Measurements from ENCODE around the gene BCL2. TPM values are rescaled to one million over a fixed set of nuclear protein-coding genes. Genes with fewer than 3 reads are reported as not detected.
"Not testable (repeated sequence)": the region's sequence is repeated elsewhere in the genome, so short reads cannot be mapped to it uniquely, and the experiment has no call there.

Gene BCL2
- total and polyA plus RNA-seq, 3 donors from 2014 or later, result 6.3 to 20.8 (median 16.0) TPM

DNA sequence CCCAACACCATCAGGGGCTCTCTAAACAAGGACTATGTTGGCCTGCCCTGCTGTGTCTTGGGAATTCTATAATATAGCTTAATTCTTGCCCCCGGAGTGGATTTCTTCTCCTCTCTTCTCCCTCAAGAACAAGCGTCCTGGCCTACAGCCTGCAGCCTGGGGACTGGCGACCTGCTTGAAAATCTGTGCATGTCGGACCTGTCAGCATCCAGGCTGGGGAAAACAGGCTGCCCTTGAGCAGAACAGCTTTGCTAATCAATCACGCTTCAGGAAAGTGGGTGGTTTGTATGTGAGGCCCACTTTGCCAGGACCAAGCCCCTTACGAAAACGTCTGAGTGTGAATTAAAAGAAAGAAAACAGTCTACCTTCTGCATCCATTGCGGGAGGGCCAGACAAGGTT is 116.7 kb downstream of the BCL2 start:
- 85 to 87% methylated on average over 8 of the region's 8 CpGs for WGBS, 2 donors

GRCh38 chr18:63201456-63201855 is 118.1 kb downstream of the BCL2 start:
- WGBS, 2 donors, result 85 to 93% methylated on average over 3 of the region's 3 CpGs
- H3K4me3 ChIP-seq; H3K9me3 ChIP-seq; H3K36me3 ChIP-seq (ENCODE audit: low read depth, missing control alignments); intact Hi-C loops (cut with DNase I; ENCODE audit: low total_unique reads); H3K27ac ChIP-seq; H3K4me1 ChIP-seq; H3K27me3 ChIP-seq; DNase-seq: not testable (repeated sequence)

More for the DNA sequence above, 116.7 kb downstream of the BCL2 start:
- Histone ChIP-seq H3K4me1 (no peaks in the 10 kb centered on the region), H3K27me3 (no peaks in the 10 kb centered on the region), H3K4me3 (no peak overlapping the region), H3K36me3 (ENCODE audit: low read depth, missing control alignments) (no peaks in the 10 kb centered on the region), H3K27ac (no peak overlapping the region), H3K9me3 (no peaks in the 10 kb centered on the region)
- no peak for DNase-seq
- TF ChIP-seq CTCF (IDR thresholded peaks at IDR 0.05), result no peak
- no peak for TF ChIP-seq POLR2A (IDR thresholded peaks at IDR 0.05)
- intact Hi-C loops (cut with DNase I; ENCODE audit: low total_unique reads), result no loop called here

DNA sequence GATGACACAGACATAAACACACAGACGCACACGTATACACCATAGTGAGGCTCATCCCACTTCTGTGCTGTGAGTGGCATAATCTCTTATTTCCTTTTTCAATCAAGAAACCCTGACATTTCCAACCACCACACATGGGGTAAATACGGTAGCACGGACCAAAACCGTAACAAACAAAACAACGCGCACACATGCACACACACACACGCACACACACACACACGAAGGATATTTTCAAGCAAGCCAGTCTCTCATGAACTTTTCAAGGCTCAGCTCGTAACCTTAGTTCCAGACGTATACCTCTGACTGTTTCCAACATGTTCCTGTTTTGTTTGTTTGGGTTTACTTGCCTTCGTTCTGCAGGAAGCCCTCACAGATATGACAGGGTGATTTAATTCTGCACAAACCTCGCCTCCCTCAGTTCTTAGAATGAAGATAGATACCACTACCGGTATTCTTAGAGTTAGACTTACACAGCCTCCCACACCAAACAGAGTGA is 119.8 kb downstream of the BCL2 start:
- DNase-seq, result no peak
- H3K9me3 ChIP-seq, result no peaks in the 10 kb centered on the region
- no peaks in the 10 kb centered on the region for H3K27me3 ChIP-seq
- no peaks in the 10 kb centered on the region for H3K4me1 ChIP-seq
- no peaks in the 10 kb centered on the region for H3K36me3 ChIP-seq (ENCODE audit: low read depth, missing control alignments)
- no peak overlapping the region for H3K27ac ChIP-seq
- TF ChIP-seq CTCF (IDR thresholded peaks at IDR 0.05) (no peak), POLR2A (IDR thresholded peaks at IDR 0.05) (no peak)
- H3K4me3 ChIP-seq, result no peak overlapping the region
- 26 to 34% methylated on average over 14 of the region's 14 CpGs for WGBS, 2 donors
- intact Hi-C loops (cut with DNase I; ENCODE audit: low total_unique reads), result no loop called here

- Histone ChIP-seq H3K36me3 (ENCODE audit: low read depth, missing control alignments) (no peaks in the 10 kb centered on the region), H3K4me1 (no peaks in the 10 kb centered on the region), H3K27ac (no peak overlapping the region), H3K27me3 (no peaks in the 10 kb centered on the region), H3K9me3 (no peaks in the 10 kb centered on the region), H3K4me3 (no peak overlapping the region)
- intact Hi-C loops (cut with DNase I; ENCODE audit: low total_unique reads), result no loop called here
- no peak for DNase-seq
- 89 to 95% methylated on average over 3 to 5 of the region's 5 CpGs for WGBS, 2 donors
- TF ChIP-seq POLR2A (IDR thresholded peaks at IDR 0.05) (no peak), CTCF (IDR thresholded peaks at IDR 0.05) (no peak)
Observed at GRCh38 chr18:63198868-63199742, 120.5 kb downstream of the BCL2 start.

DNA sequence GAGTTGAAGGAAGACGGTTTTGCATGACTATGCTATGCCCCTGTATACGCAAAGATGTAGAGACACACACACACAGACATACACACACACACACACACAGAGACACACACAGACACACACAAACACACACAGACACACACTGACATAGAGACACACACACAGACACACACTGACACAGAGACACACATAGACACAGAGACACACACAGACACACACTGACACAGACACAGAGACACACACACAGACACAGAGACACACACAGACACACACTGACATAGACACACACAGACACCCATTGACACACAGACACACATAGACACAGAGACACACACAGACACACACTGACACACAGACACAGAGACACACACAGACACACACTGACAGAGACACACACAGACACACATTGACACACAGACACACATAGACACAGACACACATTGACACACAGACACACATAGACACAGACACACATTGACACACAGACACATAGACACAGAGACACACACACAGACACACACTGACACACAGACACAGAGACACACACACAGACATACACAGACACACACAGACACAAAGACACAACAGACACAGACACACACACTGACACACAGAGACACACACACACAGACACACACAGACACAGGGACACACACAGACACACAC is 121.3 kb downstream of the BCL2 start:
- WGBS, 2 donors, result 70 to 71% methylated on average over 2 of the region's 2 CpGs

More for the DNA sequence above, 121.3 kb downstream of the BCL2 start:
- H3K27ac ChIP-seq, result no peak overlapping the region
- TF ChIP-seq CTCF (IDR thresholded peaks at IDR 0.05), result no peak
- H3K27me3 ChIP-seq, result no peaks in the 10 kb centered on the region
- intact Hi-C loops (cut with DNase I; ENCODE audit: low total_unique reads), result no loop called here
- no peaks in the 10 kb centered on the region for H3K36me3 ChIP-seq (ENCODE audit: low read depth, missing control alignments)
- H3K9me3 ChIP-seq, result no peaks in the 10 kb centered on the region
- DNase-seq, result no peak
- H3K4me3 ChIP-seq, result no peak overlapping the region
- H3K4me1 ChIP-seq, result no peaks in the 10 kb centered on the region
